NCI-H460 (cell line): ENCODE measurements around the gene KRTAP3-3. TPM values are rescaled to one million over a fixed set of nuclear protein-coding genes. Genes with fewer than 3 reads are reported as not detected.

Experiments used
- DNase-seq: peaks from one replicate; pipeline ENCODE4 v3.0.0-alpha.2; 2016; ENCODE audit warnings: low read depth; ENCODE audit errors: extremely low read depth
- small RNA-seq, 2 experiments: library from RNA; depleted of rRNA; stranded (forward); fragments of <200 nt; gene quantifications; one replicate each; pipeline ENCODE3, GENCODE V24; 2014
- total RNA-seq: library from RNA; depleted of rRNA; stranded (reverse); fragments of >200 nt; shearing (Covaris generic); gene quantifications from 2 replicates; pipeline ENCODE4 v1.2.3, GENCODE V29; 2014; rRNA removed

The KRTAP3-3 gene
- total RNA-seq, 1 experiment from 2014 or later, result not detected

DNA sequence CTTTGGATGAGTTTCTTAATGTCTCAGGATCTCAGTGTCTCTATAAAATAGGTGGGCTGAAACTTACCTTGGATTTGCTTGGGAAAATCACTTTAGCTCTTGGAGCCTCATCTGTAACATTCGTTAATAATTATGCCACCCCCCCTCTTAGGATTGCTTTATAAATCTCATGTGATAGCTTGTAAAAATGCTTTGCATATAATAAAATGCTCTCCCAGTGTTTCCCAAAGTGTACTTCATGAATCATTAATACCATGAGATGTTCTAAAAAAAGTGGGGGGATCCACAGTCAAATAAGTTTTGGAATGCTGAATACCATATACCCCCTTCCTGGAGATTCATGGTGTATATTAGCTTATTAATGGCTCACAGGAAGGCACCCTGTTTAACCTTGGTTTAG is 32.4 kb downstream of the KRTAP3-3 start:
- DNase-seq, result no peak

GRCh38 chr17:40960144-40960543 is 33.8 kb downstream of the KRTAP3-3 start:
- no peak for DNase-seq

DNA sequence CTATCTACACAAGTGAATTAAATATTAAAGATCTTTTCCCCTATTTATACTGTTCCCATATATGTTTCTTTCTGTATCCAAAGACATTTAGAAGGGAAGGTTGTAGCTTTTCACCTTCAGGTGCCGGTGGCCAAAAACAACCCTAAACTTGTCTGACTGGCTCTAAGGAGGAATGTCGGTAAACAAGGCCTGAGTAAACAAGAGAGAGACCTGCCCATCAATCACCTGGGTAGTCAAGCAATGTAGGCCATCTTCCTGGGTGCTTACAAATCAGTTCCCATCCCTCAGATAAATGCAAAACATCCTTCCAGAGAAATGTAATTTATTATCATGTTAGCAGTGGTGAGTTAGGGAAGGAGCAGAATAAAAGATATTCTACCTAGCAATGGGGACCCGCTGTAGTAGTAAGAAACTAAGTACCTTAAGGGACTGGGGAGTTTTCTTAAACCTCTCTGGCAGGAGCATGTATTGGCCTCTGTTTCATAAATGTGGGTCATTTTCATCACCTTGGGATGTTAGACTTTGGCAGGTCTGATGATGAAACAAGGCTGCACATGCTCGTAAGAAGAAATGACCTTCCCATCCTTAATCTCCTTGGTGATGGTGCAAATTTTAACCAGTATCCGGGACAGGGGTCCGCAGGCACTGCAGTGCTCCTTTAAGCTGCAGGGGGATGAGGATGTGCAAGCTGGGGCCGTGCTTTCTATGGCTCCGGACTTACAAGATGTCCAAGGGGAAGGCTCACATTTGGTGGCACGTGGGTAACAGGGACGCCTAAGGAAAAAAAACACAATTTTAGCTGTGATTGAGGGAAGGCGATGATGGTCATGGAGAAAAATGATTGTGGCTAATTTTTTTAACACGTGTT is 35.6 kb downstream of the KRTAP3-3 start:
- DNase-seq, result no peak

GRCh38 chr17:40956401-40957254 is 37.3 kb downstream of the KRTAP3-3 start:
- no peak for DNase-seq

DNA sequence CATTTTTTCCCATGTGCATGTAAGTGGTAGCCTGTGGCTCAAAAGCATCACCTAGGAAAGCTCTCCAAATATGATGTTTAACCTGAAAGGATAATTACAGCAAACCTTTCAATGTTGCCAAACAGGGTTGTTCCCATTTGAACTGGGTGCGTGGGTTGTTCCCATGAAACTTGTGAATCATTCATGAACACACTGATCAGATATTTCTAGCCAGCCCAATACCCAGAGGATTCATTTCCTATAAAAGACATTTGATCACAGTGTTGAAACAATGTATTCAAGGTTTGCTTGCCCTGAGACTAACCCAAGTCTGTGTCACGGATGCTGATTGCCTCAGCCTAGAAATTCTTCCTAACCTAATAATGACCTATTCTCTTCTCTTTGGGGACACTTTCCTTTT is 40.1 kb downstream of the KRTAP3-3 start:
- DNase-seq, result no peak

GRCh38 chr17:40952661-40953060 is 41.3 kb downstream of the KRTAP3-3 start:
- no peak for DNase-seq

DNA sequence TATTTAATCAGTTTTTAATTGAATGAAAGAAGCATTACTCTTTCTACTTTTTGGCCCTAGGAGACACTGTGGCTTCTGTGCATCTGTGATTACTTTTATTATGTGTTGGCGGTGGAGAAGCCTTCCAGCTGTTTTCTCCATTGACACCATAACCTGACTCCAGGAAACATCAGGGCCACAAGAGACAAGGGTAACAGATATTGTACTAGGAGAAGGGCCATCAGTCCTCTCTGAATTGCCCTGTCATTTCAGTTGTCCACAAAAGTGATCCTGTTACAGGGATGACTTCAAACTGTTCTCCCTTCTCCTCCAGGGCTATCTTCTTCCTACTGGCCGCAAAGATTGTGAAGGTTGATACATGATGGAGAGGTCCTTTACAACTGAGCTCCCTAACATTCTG is 41.8 kb downstream of the KRTAP3-3 start:
- DNase-seq, result no peak

- no peak for DNase-seq
Observed at GRCh38 chr17:40951011-40951622, 42.8 kb downstream of the KRTAP3-3 start.

DNA sequence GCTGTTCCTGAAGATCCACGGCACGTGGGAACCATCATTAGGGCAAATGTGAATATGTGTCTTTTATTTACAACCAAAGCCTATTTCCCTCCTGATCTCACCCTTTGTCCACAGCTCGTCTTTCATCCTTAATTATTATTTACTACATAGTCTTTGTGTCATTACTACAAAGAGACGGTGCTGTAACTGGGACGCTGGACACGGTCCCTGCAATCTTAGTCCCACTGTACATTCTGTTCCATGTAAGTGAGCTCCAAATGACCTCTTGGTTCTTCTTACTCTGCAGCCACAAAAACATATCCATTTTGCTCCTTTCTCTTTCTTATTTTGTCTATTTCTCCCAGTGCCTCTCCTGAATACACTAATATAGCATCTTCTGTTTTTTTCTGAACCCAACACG is 43.8 kb downstream of the KRTAP3-3 start:
- DNase-seq, result no peak

DNA sequence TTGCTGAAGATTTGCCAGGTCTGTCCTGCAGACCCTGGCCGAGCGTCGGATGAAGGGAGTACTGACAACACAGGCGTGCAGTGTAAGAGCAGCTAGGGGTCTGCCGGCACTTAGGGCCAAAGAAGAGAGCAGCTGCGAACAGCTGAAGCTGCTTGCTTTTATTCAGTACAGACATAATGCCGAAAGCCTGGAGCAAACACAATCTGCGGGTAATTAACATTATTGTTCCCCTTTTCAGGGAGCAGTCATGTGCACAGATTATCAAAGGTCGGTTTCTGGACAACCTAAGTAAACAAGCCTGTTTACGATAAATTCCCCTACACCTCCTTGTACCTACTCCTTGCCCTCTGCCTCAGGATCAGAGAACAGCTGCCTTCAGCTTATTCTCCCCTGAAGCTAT is 44.5 kb downstream of the KRTAP3-3 start:
- no peak for DNase-seq

- DNase-seq, result no peak
Observed at GRCh38 chr17:40947929-40948328, 46.0 kb downstream of the KRTAP3-3 start.

GRCh38 chr17:40945414-40945813 is 48.5 kb downstream of the KRTAP3-3 start:
- DNase-seq, result no peak

- DNase-seq, result no peak
Observed at GRCh38 chr17:40944531-40944930, 49.4 kb downstream of the KRTAP3-3 start.

Small RNA genes within 50 kb of the gene (small RNA-seq; reads per million reads assigned to genes)
- gene KRTAP3-4P, result 0 reads per million in 2 experiments

Other genes starting within 250 kb of the KRTAP3-3 start
- gene KRT25, start 238.8 kb downstream of the KRTAP3-3 start, total RNA-seq, result not detected in 2 replicates
- gene KRT26, start 222.0 kb downstream of the KRTAP3-3 start, total RNA-seq, result not detected in 2 replicates
- gene KRT27, start 211.6 kb downstream of the KRTAP3-3 start, total RNA-seq, result not detected in 2 replicates
- not detected in 2 replicates for gene KRT28, start 194.2 kb downstream of the KRTAP3-3 start, total RNA-seq
- gene KRT10, start 171.6 kb downstream of the KRTAP3-3 start, total RNA-seq, result 36.8 and 38.4 TPM in 2 replicates
- gene KRT12, start 126.9 kb downstream of the KRTAP3-3 start, total RNA-seq, result not detected in 2 replicates
- not detected in 2 replicates for gene KRT20, start 108.9 kb downstream of the KRTAP3-3 start, total RNA-seq
- 0.07 TPM in 1 of 2 replicates, not detected in the other for gene KRT23, start 56.5 kb downstream of the KRTAP3-3 start, total RNA-seq
- gene KRT39, start 27.2 kb downstream of the KRTAP3-3 start, total RNA-seq, result not detected in 2 replicates
- not detected in 2 replicates for gene KRT40, start 9.8 kb downstream of the KRTAP3-3 start, total RNA-seq
- gene KRTAP3-2, start 5.7 kb upstream of the KRTAP3-3 start, total RNA-seq, result not detected in 2 replicates
- gene KRTAP3-1, start 15.0 kb upstream of the KRTAP3-3 start, total RNA-seq, result not detected in 2 replicates
- gene KRTAP1-5, start 33.0 kb upstream of the KRTAP3-3 start, total RNA-seq, result not detected in 2 replicates
- gene KRTAP1-4, start 36.0 kb upstream of the KRTAP3-3 start, total RNA-seq, result not detected in 2 replicates
- not detected in 2 replicates for gene KRTAP1-3, start 40.7 kb upstream of the KRTAP3-3 start, total RNA-seq
- not detected in 2 replicates for gene KRTAP1-1, start 47.3 kb upstream of the KRTAP3-3 start, total RNA-seq
- gene KRTAP2-1, start 53.2 kb upstream of the KRTAP3-3 start, total RNA-seq, result not detected in 2 replicates
- gene KRTAP2-2, start 61.1 kb upstream of the KRTAP3-3 start, total RNA-seq, result not detected in 2 replicates
- not detected in 2 replicates for gene KRTAP2-3, start 66.0 kb upstream of the KRTAP3-3 start, total RNA-seq
- not detected in 2 replicates for gene KRTAP2-4, start 71.7 kb upstream of the KRTAP3-3 start, total RNA-seq
- gene KRTAP4-7, start 90.0 kb upstream of the KRTAP3-3 start, total RNA-seq, result not detected in 2 replicates
- gene KRTAP4-8, start 104.0 kb upstream of the KRTAP3-3 start, total RNA-seq, result not detected in 2 replicates
- not detected in 2 replicates for gene KRTAP4-16, start 108.0 kb upstream of the KRTAP3-3 start, total RNA-seq
- not detected in 2 replicates for gene KRTAP4-9, start 111.2 kb upstream of the KRTAP3-3 start, total RNA-seq
- not detected in 2 replicates for gene KRTAP4-11, start 124.2 kb upstream of the KRTAP3-3 start, total RNA-seq
- not detected in 2 replicates for gene KRTAP4-12, start 130.0 kb upstream of the KRTAP3-3 start, total RNA-seq
- not detected in 2 replicates for gene KRTAP4-6, start 146.4 kb upstream of the KRTAP3-3 start, total RNA-seq
- gene KRTAP4-5, start 155.7 kb upstream of the KRTAP3-3 start, total RNA-seq, result not detected in 2 replicates
- not detected in 2 replicates for gene KRTAP4-4, start 166.6 kb upstream of the KRTAP3-3 start, total RNA-seq
- not detected in 2 replicates for gene KRTAP4-3, start 174.1 kb upstream of the KRTAP3-3 start, total RNA-seq
- gene KRTAP4-2, start 184.1 kb upstream of the KRTAP3-3 start, total RNA-seq, result not detected in 2 replicates
- 0.17 TPM in 1 of 2 replicates, not detected in the other for gene KRTAP4-1, start 190.7 kb upstream of the KRTAP3-3 start, total RNA-seq
- not detected in 2 replicates for gene KRTAP9-1, start 195.7 kb upstream of the KRTAP3-3 start, total RNA-seq
- not detected in 2 replicates for gene KRTAP9-2, start 232.5 kb upstream of the KRTAP3-3 start, total RNA-seq
- not detected in 2 replicates for gene KRTAP9-3, start 238.3 kb upstream of the KRTAP3-3 start, total RNA-seq
- not detected in 2 replicates for gene KRTAP9-8, start 243.8 kb upstream of the KRTAP3-3 start, total RNA-seq